ENCODE measurements around the gene NUTM1.

GRCh38 chr15:34348735-34349300 is 5.7 kb downstream of the NUTM1 start:
- TF ChIP-seq CTCF (IDR thresholded peaks at IDR 0.05): no peak
- no peak for TF ChIP-seq POLR2A (IDR thresholded peaks at IDR 0.05)
